ENCODE results near the gene RHBDD1.

GRCh38 chr2:226904592-226904991 is 68.7 kb downstream of the RHBDD1 start:
- TF ChIP-seq EZH2 (IDR thresholded peaks at IDR 0.05; ENCODE audit: insufficient read depth, low read length), result no peak
- TF ChIP-seq CTCF (IDR thresholded peaks at IDR 0.05; ENCODE audit: insufficient read depth, low read depth, low read length), result no peak
